Jurkat, Clone E6-1 (cell line): Measurements from ENCODE around the gene DNM2.

Experiments
- DNase-seq: peaks from one replicate; pipeline ENCODE4 v3.0.0-alpha.2; 2011; ENCODE audit warnings: low read depth, low spot score
- H3K4me3 ChIP-seq: 2 replicates; pipeline ENCODE4 v1.5.1; 2011; ENCODE audit warnings: mild to moderate bottlenecking, low read length, control low read depth, moderate library complexity

Gene DNM2

DNA sequence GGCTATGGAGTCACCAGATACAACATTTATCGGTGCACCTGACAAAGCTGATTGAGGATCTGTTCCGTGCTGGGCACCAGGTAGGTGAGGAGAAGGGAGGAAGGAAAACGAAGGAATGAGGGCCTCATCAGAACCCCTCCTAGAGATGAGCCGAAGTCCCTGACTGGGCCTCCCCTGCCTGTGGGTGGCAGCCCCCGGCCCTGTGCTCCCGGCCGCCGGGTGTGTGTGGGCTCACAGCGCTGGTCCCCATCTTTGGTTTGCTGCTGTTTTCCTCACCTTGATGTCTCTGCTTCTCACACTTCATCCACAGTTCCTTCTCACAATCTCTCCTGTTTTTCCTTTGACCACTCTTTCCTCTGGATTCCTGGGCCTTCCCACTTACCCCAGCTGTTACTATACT lies 85.4 kb downstream of the DNM2 start:
- no peak overlapping the region for H3K4me3 ChIP-seq
- no peak for DNase-seq

DNA sequence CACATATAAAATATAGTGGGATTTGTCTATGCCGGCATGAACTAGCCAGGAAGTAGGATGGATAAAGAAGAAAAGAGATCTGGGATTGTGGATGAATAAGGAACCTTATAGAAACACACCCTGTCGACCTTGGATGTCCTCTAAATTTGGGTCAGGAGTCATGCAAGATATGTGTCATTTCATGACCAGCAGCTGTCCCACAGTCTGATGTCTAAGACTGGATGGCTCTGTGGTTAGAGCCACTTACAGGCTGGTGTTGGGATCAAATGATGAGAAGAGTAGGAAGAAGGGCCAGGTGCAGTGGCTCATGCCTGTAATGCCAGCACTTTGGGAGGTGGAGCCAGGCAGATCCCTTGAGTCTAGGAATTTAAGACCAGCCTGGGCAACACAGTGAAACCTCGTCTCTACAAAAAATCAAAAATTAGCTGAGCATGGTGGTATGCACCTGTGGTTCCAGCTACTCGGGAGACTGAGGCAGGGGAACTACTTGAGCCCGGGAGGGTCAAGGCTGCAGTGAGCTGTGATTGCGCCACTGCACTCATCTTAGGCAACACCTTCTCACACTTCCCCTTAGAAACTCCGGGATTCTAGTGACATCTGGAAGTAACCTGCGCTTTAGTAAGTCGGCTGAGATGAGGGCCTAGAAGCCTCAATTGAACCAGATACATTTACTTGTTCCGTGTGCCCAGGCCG lies 87.3 kb downstream of the DNM2 start:
- no peak for DNase-seq
- H3K4me3 ChIP-seq: no peak overlapping the region

DNA sequence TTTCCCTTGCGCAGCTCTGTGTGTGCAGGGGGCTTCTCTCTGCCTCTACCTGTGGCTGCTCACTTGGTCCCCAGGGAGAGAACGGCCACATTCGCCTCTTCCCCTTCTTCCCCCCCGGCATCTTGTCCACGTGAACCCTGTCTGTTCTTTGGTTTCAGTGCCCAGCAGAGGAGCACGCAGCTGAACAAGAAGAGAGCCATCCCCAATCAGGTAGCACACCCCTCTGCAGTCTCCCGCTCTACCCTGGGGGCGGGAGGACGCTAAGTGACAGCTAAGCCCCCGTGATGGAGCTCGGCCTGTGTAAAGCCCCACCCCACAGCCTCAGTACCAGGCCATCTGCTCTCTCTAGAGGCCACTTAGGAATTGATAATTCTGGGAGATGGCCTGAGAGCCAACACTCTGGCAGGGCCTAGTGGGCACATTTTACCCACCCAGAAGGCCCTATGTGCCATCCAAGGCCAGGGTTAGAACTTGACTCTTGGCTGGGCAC lies 87.9 kb downstream of the DNM2 start:
- H3K4me3 ChIP-seq: no peak overlapping the region
- no peak for DNase-seq

DNA sequence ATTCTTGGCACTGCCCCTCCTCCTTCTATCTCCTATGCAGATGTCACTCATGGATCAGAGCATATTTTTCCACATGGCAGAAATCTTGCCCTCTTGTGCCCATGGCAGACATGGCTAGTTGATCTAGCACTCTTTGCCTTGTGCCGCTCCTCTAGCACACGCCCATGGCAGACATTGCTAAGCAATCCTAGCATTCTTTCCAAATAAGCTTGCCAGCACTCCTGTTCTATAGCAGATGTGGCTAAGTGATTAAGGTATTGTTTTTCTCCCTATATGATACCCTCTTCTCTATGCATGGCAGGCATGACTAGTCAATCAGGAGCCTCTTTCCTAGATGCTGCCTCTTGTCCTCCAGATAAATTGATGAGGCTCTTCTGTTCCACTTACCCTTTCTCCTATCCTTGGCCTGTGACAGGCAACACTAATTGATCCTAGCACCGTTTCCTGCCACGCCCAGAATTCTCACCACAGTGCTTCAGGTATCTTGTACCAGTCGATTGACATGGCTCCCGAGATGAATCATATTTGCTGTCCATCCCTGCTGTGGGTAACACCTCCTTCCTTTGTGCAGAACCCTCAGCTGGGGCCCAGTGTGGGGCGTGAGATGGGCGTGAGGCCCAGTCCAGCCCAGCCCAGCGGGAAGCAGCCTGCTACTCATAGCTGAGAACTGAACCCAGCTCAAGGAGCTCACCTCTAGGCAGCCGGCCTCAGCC lies 91.2 kb downstream of the DNM2 start:
- DNase-seq: no peak
- H3K4me3 ChIP-seq: no peak overlapping the region

GRCh38 chr19:10809651-10810285 lies 91.9 kb downstream of the DNM2 start:
- no peak for DNase-seq

DNA sequence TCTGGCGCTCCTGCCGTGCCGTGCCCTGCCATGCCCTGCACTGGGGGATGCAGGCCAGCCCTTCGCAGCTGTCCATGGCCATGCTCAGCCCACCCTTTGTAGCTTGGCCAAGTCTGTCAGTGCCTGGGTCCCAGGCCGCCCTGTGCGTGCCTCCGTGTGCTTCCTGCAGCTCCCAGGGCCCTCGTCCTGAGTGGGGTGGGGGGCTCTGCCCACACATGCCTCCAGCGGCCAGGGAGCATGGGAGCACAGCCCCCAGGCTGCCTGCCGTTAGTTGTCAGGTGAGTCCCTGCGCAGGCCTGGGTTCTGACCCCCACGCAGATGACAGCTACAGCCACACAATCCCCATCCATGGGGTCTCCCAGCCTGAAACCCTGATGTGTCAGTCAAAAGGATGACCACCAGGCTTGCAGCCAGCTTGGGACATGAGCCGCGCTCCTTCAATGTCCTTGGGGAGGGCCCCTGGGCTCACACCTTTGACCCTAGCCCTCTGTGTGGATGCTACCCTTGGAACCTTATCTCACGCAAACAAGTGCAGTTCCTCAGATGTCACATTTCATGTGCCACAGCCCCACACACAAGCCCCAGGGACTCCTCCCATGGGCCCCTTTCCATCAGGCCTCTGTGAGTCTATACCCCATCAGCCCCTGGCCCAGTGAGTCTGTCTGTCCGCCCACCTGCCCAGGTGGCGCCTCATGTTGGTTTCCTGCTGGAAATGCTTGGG lies 93.7 kb downstream of the DNM2 start:
- no peak for DNase-seq
- H3K4me3 ChIP-seq: no peak overlapping the region

More at GRCh38 chr19:10809651-10810285, 91.9 kb downstream of the DNM2 start:
- no peak overlapping the region for H3K4me3 ChIP-seq

DNA sequence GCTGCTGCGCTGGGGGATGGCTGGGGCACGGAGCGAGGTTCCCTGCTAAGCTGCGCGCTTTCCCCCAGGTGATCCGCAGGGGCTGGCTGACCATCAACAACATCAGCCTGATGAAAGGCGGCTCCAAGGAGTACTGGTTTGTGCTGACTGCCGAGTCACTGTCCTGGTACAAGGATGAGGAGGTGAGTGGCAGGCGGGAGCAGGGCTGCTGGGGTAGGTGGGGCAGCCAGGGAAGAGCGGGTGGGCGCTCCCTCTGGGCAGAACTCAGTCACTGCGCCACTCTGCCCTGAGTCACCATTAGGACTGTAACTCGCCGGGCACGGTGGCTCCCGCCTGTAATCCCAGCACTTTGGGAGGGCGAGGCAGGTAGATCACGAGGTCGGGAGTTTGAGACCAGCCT lies 94.3 kb downstream of the DNM2 start:
- DNase-seq: no peak
- H3K4me3 ChIP-seq: no peak overlapping the region

DNA sequence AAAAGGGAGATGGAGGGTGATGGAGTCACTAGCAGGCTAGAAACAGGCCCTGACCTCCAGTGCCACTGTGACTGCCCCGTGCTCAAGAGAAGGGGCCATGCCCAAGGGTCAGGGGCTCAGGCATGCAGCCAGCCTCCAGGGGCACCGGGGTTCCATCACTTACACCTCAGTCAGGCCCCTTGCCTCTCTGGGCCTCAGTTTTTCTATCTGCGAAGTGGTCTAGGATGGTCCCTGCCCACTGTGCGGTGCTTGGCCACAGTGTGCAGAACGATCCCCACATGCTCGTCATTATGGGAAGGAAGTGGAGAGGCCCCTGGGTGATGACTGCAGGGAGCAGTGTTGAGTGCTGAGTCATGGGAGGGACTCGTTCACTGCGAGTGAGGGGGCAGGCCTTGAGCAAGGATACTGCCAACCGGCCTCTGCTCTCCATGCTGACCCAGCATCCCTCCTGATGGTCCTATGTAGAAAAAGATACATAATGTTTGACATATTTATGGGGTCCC lies 95.1 kb downstream of the DNM2 start:
- no peak overlapping the region for H3K4me3 ChIP-seq
- DNase-seq: no peak

- no peak overlapping the region for H3K4me3 ChIP-seq
These were observed 97.2 kb downstream of the DNM2 start for GRCh38 chr19:10815007-10815536.

DNA sequence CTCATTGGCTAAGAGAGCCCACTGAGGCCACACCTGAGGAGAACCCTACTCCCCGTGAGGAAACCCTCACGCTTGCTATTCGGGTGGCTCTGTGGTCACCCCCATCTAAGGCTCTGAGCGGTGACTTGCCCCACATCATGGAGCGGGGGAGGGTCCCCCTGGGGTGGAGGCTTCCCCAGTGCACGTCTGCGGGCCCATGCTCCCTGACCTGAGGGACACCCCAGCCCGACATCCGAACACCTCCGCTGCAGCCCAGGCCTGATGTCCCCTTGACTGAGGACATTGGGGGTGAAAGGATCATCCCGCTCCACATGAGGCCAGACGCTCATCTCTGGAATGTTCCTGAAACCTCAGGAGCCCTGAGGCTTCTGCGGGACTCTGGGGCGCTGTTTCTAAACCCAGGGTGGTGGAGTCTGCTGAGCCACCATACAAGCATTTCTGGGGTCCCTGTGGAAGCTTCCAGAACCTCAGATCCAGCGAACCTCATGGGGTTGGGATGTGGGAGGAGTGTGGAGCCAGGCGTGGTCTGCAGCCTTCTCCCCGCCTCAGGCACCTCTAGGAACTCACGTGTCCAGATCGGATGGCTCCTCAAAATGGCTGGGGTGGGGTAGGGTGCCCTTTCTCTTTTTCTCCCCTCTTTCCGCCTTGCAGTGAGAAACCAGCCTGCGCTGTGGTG lies 98.2 kb downstream of the DNM2 start:
- no peak overlapping the region for H3K4me3 ChIP-seq
- DNase-seq: no peak

More at GRCh38 chr19:10815007-10815536, 97.2 kb downstream of the DNM2 start:
- no peak for DNase-seq

DNA sequence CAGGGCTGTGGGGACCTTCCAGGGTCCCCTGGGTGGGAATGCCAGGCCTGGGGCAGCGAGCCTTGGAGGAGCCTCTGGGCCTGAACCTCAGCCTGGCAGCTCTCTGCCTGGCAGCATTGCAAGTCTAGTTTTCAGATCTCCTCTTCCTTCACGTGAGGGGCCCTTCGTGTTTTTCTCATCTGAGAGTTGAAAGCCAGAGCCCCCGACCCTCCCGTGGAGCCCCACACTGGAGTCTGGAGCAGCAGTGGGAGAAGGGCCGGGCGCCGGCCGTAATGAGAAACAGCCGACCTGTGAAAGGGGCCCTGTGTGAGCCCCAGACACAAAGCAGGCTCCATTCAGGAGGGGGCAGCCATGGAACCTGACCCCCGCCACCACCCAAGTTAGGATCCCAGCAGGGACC lies 98.8 kb downstream of the DNM2 start:
- no peak for DNase-seq
- H3K4me3 ChIP-seq: no peak overlapping the region

DNA sequence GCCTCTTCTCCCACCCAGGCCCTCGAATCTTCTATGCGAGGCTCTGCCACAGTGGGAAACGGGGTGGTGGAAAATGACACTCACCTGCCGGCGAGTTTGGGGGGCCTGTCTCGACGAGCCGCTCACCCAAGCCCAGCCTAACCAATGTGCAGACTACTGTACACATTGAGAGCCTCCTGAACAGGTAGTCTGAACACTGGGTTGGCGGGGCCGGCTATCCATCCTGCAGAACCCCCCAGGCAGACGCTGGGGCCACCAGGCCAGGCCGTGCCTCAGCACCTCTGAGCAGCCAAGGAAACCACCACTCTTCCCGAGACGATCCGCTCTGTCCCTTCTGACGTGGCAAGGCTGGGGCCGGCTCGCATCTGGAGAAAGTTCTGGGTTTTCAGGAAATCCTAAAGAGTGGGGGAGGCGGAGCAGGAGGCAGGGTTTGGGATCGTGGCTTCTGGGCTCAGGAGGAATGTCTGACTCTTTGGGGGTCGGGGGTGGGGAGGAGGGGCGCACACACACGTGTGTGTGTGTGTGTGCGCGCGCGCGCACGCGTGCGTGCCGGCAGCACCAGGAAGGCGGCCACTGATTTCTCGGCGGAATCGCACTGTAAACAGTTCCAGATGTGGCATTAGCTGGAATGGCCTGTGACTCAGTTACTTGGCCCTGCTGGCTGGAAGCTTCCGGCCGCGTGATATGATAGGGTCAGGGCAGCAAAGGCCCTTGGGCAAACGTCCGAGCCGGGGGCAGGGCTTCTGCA lies 99.6 kb downstream of the DNM2 start:
- no peak for DNase-seq
- H3K4me3 ChIP-seq: no peak overlapping the region

- H3K4me3 ChIP-seq: no peak overlapping the region
- DNase-seq: no peak
These were observed 100.6 kb downstream of the DNM2 start for GRCh38 chr19:10818301-10819123.

DNA sequence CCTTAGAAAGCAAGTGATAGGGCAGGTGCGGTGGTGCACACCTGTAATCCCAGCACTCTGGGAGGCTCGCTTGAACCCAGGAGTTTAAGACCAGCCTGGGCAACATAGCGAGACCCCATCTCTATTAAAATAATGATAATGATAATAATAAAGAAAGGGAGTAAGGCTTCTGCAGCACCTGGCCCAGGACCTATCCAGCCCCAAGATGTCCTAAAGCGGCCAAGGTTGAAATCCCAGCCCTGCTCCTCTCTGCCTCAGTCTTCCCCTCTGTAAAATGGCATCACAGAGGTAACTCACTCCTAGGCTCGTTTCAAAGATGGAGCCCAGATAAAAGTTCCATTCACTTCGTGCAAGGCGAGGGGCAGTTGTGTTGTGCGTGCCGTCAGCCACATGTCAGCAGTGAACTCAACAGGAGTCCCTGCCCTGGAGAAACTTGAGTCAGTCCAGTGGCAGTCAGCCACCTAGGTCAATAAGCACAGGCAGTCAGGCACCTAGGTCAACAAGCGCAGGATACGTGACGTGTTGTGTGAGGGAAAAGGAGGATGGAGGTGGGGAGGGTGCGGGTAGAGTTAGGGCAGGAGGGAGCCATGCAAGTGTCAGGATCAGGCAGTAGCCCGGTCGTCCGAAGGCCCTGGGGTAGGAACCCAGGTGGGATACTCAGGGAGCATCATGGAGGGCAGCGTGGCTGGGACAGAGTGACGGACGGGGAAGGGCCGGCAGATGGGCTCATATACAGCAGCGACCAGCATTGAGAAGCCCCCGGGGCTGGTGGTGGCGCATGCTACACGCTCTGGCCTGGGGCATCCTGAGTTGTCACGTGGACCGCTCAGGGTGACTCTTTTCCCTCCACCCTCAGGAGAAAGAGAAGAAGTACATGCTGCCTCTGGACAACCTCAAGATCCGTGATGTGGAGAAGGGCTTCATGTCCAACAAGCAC lies 101.5 kb downstream of the DNM2 start:
- no peak for DNase-seq
- H3K4me3 ChIP-seq: no peak overlapping the region

DNA sequence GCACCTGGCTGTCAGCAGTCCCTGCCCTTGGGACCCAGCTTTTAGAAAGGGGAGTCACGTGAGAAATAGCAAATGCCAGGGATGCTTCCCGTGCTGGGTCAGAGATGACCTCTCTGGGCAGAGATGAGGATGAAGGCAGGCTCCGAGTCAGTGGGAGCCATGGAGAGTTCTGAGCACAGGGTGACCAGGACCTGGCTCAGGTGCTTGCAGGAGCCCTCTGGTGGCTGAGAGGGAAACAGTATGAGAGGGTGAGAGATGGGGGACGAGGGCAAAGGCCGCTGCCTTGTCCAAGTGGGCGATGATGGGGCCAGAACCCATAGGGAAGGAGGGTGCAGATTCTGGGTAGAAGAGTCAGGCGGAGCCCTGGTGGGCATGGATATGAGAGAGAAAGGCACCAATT lies 102.3 kb downstream of the DNM2 start:
- no peak for DNase-seq
- no peak overlapping the region for H3K4me3 ChIP-seq

DNA sequence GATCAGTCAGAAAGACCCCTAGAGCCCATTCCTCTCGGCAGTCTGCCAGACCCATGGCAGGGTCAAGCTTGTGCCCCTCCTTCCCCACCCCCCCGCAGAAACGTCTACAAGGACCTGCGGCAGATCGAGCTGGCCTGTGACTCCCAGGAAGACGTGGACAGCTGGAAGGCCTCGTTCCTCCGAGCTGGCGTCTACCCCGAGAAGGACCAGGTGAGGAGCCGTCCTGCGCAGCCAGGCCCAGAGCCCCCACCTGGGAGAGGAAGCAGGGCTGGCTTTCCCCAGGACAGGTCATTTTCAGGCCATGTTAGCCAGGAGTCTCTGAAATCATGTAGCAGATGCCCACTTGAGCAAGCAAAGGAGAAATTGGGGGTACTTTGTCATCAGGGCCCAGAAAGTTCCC lies 105.8 kb downstream of the DNM2 start:
- no peak for DNase-seq
- no peak overlapping the region for H3K4me3 ChIP-seq
